Fibroblast of lung (primary cell): ENCODE data around the gene PHKG2. TPM values are rescaled to one million over a fixed set of nuclear protein-coding genes. Genes with fewer than 3 reads are reported as not detected.

Source experiments
- DNase-seq, 2 donors: peaks; one replicate each; pipeline versions ENCODE4 v3.0.0 to v3.0.0-alpha.2; 2010; ENCODE audit warnings: low read depth in 2 of 2
- H2AFZ ChIP-seq: 2 replicates; pipeline ENCODE4 v1.5.1; 2012; ENCODE audit warnings: low read length, control low read depth, inconsistent platforms
- H3K27ac ChIP-seq: 2 replicates; pipeline ENCODE4 v1.5.1; 2011; ENCODE audit warnings: low read length, control low read depth; ENCODE audit not compliant: insufficient read depth
- H3K27me3 ChIP-seq: 2 replicates; pipeline ENCODE4 v1.5.1; 2011; ENCODE audit warnings: mild to moderate bottlenecking, low read length; ENCODE audit not compliant: control insufficient read depth, insufficient read depth
- H3K36me3 ChIP-seq: 2 replicates; pipeline ENCODE4 v1.5.1; 2011; ENCODE audit warnings: low read length; ENCODE audit not compliant: control insufficient read depth, insufficient read depth
- H3K4me1 ChIP-seq: 2 replicates; pipeline ENCODE4 v1.5.1; 2011; ENCODE audit warnings: low read length; ENCODE audit not compliant: control insufficient read depth, insufficient read depth; ENCODE audit errors: extremely low read depth
- H3K4me2 ChIP-seq: 2 replicates; pipeline ENCODE4 v1.5.1; 2011; ENCODE audit warnings: low read length, control low read depth; ENCODE audit not compliant: insufficient read depth; ENCODE audit errors: extremely low read depth
- H3K4me3 ChIP-seq, 4 experiments: fragments of 200-600 bp in 1 of 4; sonication (generic) in 1 of 4; replicated peaks in 1 of 4; 2 replicates each; pipeline ENCODE4 v1.5.1; 2011 to 2016; ENCODE audit warnings: low read length in 4 of 4, low read depth in 3 of 4, mild to moderate bottlenecking in 3 of 4, control low read depth in 2 of 4, inconsistent platforms in 1 of 4, mixed read lengths in 1 of 4; ENCODE audit not compliant: insufficient read depth in 1 of 4; ENCODE audit errors: control extremely low read depth in 1 of 4
- H3K79me2 ChIP-seq: 2 replicates; pipeline ENCODE4 v1.5.1; 2012; ENCODE audit warnings: mild to moderate bottlenecking, low read length, inconsistent platforms; ENCODE audit not compliant: control insufficient read depth, insufficient read depth
- H3K9ac ChIP-seq: 2 replicates; pipeline ENCODE4 v1.5.1; 2011; ENCODE audit warnings: mild to moderate bottlenecking, low read length, control low read depth; ENCODE audit not compliant: insufficient read depth
- H3K9me3 ChIP-seq: 2 replicates; pipeline ENCODE4 v1.5.1; 2012; ENCODE audit warnings: low read depth, low read length; ENCODE audit not compliant: control insufficient read depth, insufficient read depth
- H4K20me1 ChIP-seq: 2 replicates; pipeline ENCODE4 v1.5.1; 2011; ENCODE audit warnings: low read length; ENCODE audit not compliant: control insufficient read depth, insufficient read depth; ENCODE audit errors: extremely low read depth
- CTCF ChIP-seq, 2 donors: IDR thresholded peaks in 1 of 2; conservative IDR thresholded peaks in 1 of 2; 1 replicate in 1 of 2; 2 replicates in 1 of 2; pipeline ENCODE4 v1.5.1; 2011 to 2012; ENCODE audit warnings: low read length in 2 of 2, control low read depth in 1 of 2, inconsistent platforms in 1 of 2, low read depth in 1 of 2, mild to moderate bottlenecking in 1 of 2
- EZH2 ChIP-seq: IDR thresholded peaks from 2 replicates; pipeline ENCODE4 v1.5.1; 2012; ENCODE audit warnings: low read length, control low read depth, mild to moderate bottlenecking; ENCODE audit errors: missing control alignments
- polyA minus RNA-seq: library from RNA; depleted of rRNA, polyadenylated mRNA; stranded (reverse); fragments of >200 nt; gene quantifications from 2 replicates; pipeline ENCODE4 v1.2.3, GENCODE V29; 2011; ENCODE audit warnings: low replicate concordance
- polyA plus RNA-seq, 2 donors: library from polyadenylated mRNA; depleted of rRNA in 1 of 2; stranded (reverse) in 1 of 2; unstranded in 1 of 2; fragments of >200 nt; gene quantifications; 2 replicates each; pipeline ENCODE4 v1.2.1, GENCODE V29; 2011 to 2012; ENCODE audit warnings: missing spikeins in 1 of 2
- total RNA-seq: library from RNA; depleted of rRNA; stranded (reverse); fragments of >200 nt; gene quantifications from 2 replicates; pipeline ENCODE4 v1.2.1, GENCODE V29; 2014

Gene PHKG2, protein sequence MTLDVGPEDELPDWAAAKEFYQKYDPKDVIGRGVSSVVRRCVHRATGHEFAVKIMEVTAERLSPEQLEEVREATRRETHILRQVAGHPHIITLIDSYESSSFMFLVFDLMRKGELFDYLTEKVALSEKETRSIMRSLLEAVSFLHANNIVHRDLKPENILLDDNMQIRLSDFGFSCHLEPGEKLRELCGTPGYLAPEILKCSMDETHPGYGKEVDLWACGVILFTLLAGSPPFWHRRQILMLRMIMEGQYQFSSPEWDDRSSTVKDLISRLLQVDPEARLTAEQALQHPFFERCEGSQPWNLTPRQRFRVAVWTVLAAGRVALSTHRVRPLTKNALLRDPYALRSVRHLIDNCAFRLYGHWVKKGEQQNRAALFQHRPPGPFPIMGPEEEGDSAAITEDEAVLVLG
- total RNA-seq (11.8 and 15.4 TPM in 2 replicates), polyA plus RNA-seq (19.4 and 23.8 TPM in 2 replicates), polyA minus RNA-seq (31.4 and 31.6 TPM in 2 replicates)
- polyA plus RNA-seq (2012): 19.2 and 24.2 TPM in 2 replicates

- peak within 1 kb of the TSS; percentile 91 for H2AFZ ChIP-seq
- H3K4me3 ChIP-seq: peak within 1 kb of the TSS; percentile 62 to 75 (median 65)
- H4K20me1 ChIP-seq: no peaks in the 10 kb centered on the region
- no peaks in the 10 kb centered on the region for H3K9me3 ChIP-seq
- peak within 1 kb of the TSS; percentile 87 for H3K27ac ChIP-seq
- peak; percentile 98 for DNase-seq
- peaks cover 7% of the 10 kb centered on the region for H3K4me1 ChIP-seq
- TF ChIP-seq EZH2 (no peak), CTCF (conservative IDR thresholded peaks at IDR 0.05 in 1 of 2, IDR thresholded peaks at IDR 0.05 in 1 of 2; ENCODE audit: low read depth in 1 of 2, low read length in 2 of 2) (no peak)
- peak within 1 kb of the TSS; percentile 72 for H3K9ac ChIP-seq
- peaks cover 15% of the 10 kb centered on the region for H3K36me3 ChIP-seq
- H3K4me2 ChIP-seq: peak within 1 kb of the TSS; percentile 92
- H3K79me2 ChIP-seq: peaks cover 16% of the 10 kb centered on the region
- H3K27me3 ChIP-seq: no peaks in the 10 kb centered on the region
Observed at GRCh38 chr16:30747799-30748633, at the start of gene PHKG2. Gene PHKG2 (plus strand): TSS chr16:30748425. CDS start chr16:30748821, 396 bp downstream.

GRCh38 chr16:30698816-30699614 is 49.2 kb upstream of the PHKG2 start, which contains the start of gene SRCAP:
Gene SRCAP (plus strand): TSS chr16:30699171. CDS start chr16:30700825, 1,654 bp downstream.
- Histone ChIP-seq H3K9ac (peak within 1 kb of the TSS; percentile 100), H3K36me3 (peaks cover 8% of the 10 kb centered on the region), H3K4me3 (peak within 1 kb of the TSS; percentile 57 to 97 (median 82)), H3K79me2 (peaks cover 33% of the 10 kb centered on the region), H3K27me3 (no peaks in the 10 kb centered on the region), H3K4me1 (peaks cover 5% of the 10 kb centered on the region), H3K4me2 (peak within 1 kb of the TSS; percentile 72), H2AFZ (peak within 1 kb of the TSS; percentile 66), H3K9me3 (no peaks in the 10 kb centered on the region), H4K20me1 (no peaks in the 10 kb centered on the region), H3K27ac (peak within 1 kb of the TSS; percentile 98)
- TF ChIP-seq CTCF (conservative IDR thresholded peaks at IDR 0.05 in 1 of 2, IDR thresholded peaks at IDR 0.05 in 1 of 2; ENCODE audit: low read depth in 1 of 2, low read length in 2 of 2) (no peak), EZH2 (no peak)
- peak; percentile 72 to 77 for DNase-seq
